Esophagus muscularis mucosa (tissue), 4 donors: ENCODE data around the gene SDC4. TPM values are rescaled to one million over a fixed set of nuclear protein-coding genes. Genes with fewer than 3 reads are reported as not detected.

Experiments
- DNase-seq: peaks from one replicate; pipeline ENCODE4 v3.0.0-alpha.2; 2017; ENCODE audit errors: extremely low spot score
- H3K27ac ChIP-seq, 4 donors: fragments of 200-600 bp; sonication (generic); replicated peaks in 1 of 4; 1 replicate in 3 of 4; 2 replicates in 1 of 4; pipeline ENCODE4 v1.5.1; 2016 to 2019; ENCODE audit warnings: mild to moderate bottlenecking in 1 of 4
- H3K27me3 ChIP-seq, 4 donors: fragments of 200-600 bp; sonication (generic); one replicate each; pipeline versions ENCODE4 v1.5.1 to v1.6.0; 2016 to 2019
- H3K36me3 ChIP-seq, 4 donors: fragments of 200-600 bp; sonication (generic); one replicate each; pipeline ENCODE4 v1.5.1; 2016 to 2019
- H3K4me1 ChIP-seq, 4 donors: fragments of 200-600 bp; sonication (generic); one replicate each; pipeline ENCODE4 v1.5.1; 2016 to 2019
- H3K4me3 ChIP-seq, 4 donors: fragments of 200-600 bp; sonication (generic); 1 replicate in 2 of 4; 2 replicates in 2 of 4; pipeline ENCODE4 v1.5.1; 2016 to 2019; ENCODE audit warnings: mild to moderate bottlenecking in 4 of 4, moderate library complexity in 1 of 4
- H3K9me3 ChIP-seq, 4 donors: fragments of 200-600 bp; sonication (generic); 1 replicate in 3 of 4; 2 replicates in 1 of 4; pipeline ENCODE4 v1.5.1; 2016 to 2019
- CTCF ChIP-seq, 3 experiments: fragments of 200-600 bp in 2 of 3; fragments of 450-650 bp in 1 of 3; sonication (generic) in 2 of 3; IDR thresholded peaks; one replicate each; pipeline ENCODE4 v1.5.1; 2017 to 2019; ENCODE audit warnings: antibody characterized with exemption in 3 of 3, mild to moderate bottlenecking in 2 of 3, moderate library complexity in 1 of 3
- EP300 ChIP-seq: sonication (generic); formaldehyde crosslinking; IDR thresholded peaks from one replicate; pipeline ENCODE4 v1.6.1; 2017; ENCODE audit warnings: antibody characterized with exemption
- POLR2A ChIP-seq: fragments of 450-650 bp; IDR thresholded peaks from one replicate; pipeline ENCODE4 v1.6.1; 2017; ENCODE audit warnings: antibody characterized with exemption, moderate library complexity, mild to moderate bottlenecking, low read depth
- POLR2AphosphoS5 ChIP-seq, 2 donors: sonication (generic); formaldehyde crosslinking; IDR thresholded peaks; one replicate each; pipeline ENCODE4 v1.6.1; 2017; ENCODE audit warnings: antibody characterized with exemption in 2 of 2
- WGBS: methylation state at CpG from one replicate; pipeline ENCODE4 v1.1.5; 2018; 5-methylcytosine and 5-hydroxymethylcytosine counted together
- intact Hi-C: fragments of 100-400 bp; cut with DNase I; formaldehyde crosslinking; loops from one replicate; pipeline ENCODE4 v1.15.1; 2023
- total RNA-seq, 4 donors: library from RNA; depleted of rRNA; stranded (reverse); fragments of >200 nt; gene quantifications; one replicate each; pipeline versions ENCODE4 v1.1.0 to v1.2.1, GENCODE V29; 2016

The SDC4 gene
- total RNA-seq, 4 donors from 2014 or later, result 61.9 to 177 (median 72.2) TPM

GRCh38 chr20:45350217-45350616 is 2.0 kb upstream of the SDC4 start:
- 86% methylated on average over 1 of the region's 1 CpG for WGBS
- H3K36me3 ChIP-seq, result no peaks in the 10 kb centered on the region

GRCh38 chr20:45347297-45347935 is 808 bp downstream of the SDC4 start:
- TF ChIP-seq POLR2AphosphoS5 (IDR thresholded peaks at IDR 0.05), result no peak
- TF ChIP-seq POLR2A, result no peak
- TF ChIP-seq EP300, result no peak
- no peak for TF ChIP-seq CTCF (IDR thresholded peaks at IDR 0.05)
- Histone ChIP-seq H3K36me3 (no peaks in the 10 kb centered on the region), H3K27me3 (no peaks in the 10 kb centered on the region), H3K4me3 (peak overlapping the region; percentile 78 to 80 (median 80)), H3K9me3 (no peaks in the 10 kb centered on the region), H3K27ac (peak overlapping the region; percentile 93 to 97 (median 96)), H3K4me1 (peaks cover 40 to 64% (median 60%) of the 10 kb centered on the region in 4 donors)
- no peak for DNase-seq
- intact Hi-C loops, result no loop called here
- 11% methylated on average over 6 of the region's 10 CpGs for WGBS

More at GRCh38 chr20:45350217-45350616, 2.0 kb upstream of the SDC4 start:
- intact Hi-C loops, result no loop called here
- TF ChIP-seq POLR2A, result no peak
- no peak for TF ChIP-seq CTCF (IDR thresholded peaks at IDR 0.05)
- no peak for TF ChIP-seq EP300
- no peak for TF ChIP-seq POLR2AphosphoS5 (IDR thresholded peaks at IDR 0.05)
- H3K4me3 ChIP-seq, result no peak overlapping the region
- peaks cover 25 to 51% (median 46%) of the 10 kb centered on the region in 4 donors for H3K4me1 ChIP-seq
- H3K27me3 ChIP-seq, result no peaks in the 10 kb centered on the region
- no peak overlapping the region for H3K27ac ChIP-seq
- no peaks in the 10 kb centered on the region for H3K9me3 ChIP-seq
- DNase-seq, result no peak

GRCh38 chr20:45346851-45347250 is 1.4 kb downstream of the SDC4 start:
- H3K27ac ChIP-seq, result peak overlapping the region; percentile 93 to 97 (median 96)
- intact Hi-C loops, result no loop called here
- no peak for TF ChIP-seq POLR2A
- TF ChIP-seq POLR2AphosphoS5 (IDR thresholded peaks at IDR 0.05), result no peak
- no peak for TF ChIP-seq CTCF (IDR thresholded peaks at IDR 0.05)
- no peak for TF ChIP-seq EP300
- 45% methylated on average over 5 of the region's 5 CpGs for WGBS
- no peaks in the 10 kb centered on the region for H3K27me3 ChIP-seq
- H3K4me3 ChIP-seq, result peak overlapping the region; percentile 78 to 80 (median 80)
- H3K9me3 ChIP-seq, result no peaks in the 10 kb centered on the region
- no peak for DNase-seq
- H3K4me1 ChIP-seq, result peaks cover 46 to 69% (median 66%) of the 10 kb centered on the region in 4 donors
- H3K36me3 ChIP-seq, result no peaks in the 10 kb centered on the region

- Histone ChIP-seq H3K36me3 (no peaks in the 10 kb centered on the region), H3K27me3 (no peaks in the 10 kb centered on the region), H3K4me3 (peak overlapping the region; percentile 78 to 80 (median 80)), H3K27ac (peak overlapping the region; percentile 93 to 97 (median 96)), H3K9me3 (no peaks in the 10 kb centered on the region), H3K4me1 (peaks cover 51 to 75% (median 71%) of the 10 kb centered on the region in 4 donors)
- TF ChIP-seq POLR2AphosphoS5 (IDR thresholded peaks at IDR 0.05), result no peak
- no peak for TF ChIP-seq CTCF (IDR thresholded peaks at IDR 0.05)
- no peak for TF ChIP-seq POLR2A
- TF ChIP-seq EP300, result no peak
- DNase-seq, result no peak
- WGBS, result 40% methylated on average over 1 of the region's 3 CpGs
- intact Hi-C loops, result no loop called here
These were observed 1.9 kb downstream of the SDC4 start for GRCh38 chr20:45346291-45346718.
